VCaP (cell line): ENCODE measurements around the gene CEP131.

Experiments used
- H3K27ac ChIP-seq: fragments of 450-650 bp; 2 replicates; pipeline ENCODE4 v1.5.1; 2017
- TF ChIP-seq, protein P1 (sequence below): fragments of 450-650 bp; conservative IDR thresholded peaks from 2 replicates; pipeline ENCODE4 v1.5.1; 2017; ENCODE audit warnings: mild to moderate bottlenecking, moderate library complexity

Gene CEP131

DNA sequence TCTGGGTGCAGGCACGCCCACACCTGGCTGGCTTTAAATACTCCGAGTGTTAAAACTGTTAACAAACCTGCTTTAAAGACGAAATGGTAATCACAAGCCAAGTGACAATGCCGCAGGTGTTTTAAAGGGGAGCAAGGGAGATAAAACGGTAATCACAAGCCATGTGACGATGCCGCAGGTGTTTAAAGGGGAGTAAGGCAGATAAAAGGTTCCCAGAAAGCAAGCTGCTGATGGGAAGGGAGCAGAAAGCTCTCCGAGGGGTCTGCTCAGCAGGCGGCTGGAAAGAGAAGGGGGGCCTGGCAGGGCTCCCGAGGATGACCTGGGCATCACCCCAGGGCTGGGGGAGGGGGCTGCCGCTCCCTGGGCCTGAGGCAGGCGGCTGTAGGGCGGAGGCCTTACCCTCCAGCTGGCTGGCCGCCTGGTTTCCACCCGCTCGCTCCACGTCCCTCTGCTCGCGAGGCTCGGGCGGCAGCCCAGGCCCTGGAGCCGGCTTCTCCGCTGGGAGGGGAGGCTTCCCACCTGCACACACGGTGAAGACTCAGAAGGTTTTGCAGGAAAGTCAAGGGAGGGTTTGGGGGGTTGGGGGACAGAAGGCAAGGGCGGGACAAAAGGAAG is 28.4 kb upstream of the CEP131 start:
- TF ChIP-seq, protein P1, sequence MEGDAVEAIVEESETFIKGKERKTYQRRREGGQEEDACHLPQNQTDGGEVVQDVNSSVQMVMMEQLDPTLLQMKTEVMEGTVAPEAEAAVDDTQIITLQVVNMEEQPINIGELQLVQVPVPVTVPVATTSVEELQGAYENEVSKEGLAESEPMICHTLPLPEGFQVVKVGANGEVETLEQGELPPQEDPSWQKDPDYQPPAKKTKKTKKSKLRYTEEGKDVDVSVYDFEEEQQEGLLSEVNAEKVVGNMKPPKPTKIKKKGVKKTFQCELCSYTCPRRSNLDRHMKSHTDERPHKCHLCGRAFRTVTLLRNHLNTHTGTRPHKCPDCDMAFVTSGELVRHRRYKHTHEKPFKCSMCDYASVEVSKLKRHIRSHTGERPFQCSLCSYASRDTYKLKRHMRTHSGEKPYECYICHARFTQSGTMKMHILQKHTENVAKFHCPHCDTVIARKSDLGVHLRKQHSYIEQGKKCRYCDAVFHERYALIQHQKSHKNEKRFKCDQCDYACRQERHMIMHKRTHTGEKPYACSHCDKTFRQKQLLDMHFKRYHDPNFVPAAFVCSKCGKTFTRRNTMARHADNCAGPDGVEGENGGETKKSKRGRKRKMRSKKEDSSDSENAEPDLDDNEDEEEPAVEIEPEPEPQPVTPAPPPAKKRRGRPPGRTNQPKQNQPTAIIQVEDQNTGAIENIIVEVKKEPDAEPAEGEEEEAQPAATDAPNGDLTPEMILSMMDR, result no peak
- H3K27ac ChIP-seq, result peak overlapping the region; percentile 66

DNA sequence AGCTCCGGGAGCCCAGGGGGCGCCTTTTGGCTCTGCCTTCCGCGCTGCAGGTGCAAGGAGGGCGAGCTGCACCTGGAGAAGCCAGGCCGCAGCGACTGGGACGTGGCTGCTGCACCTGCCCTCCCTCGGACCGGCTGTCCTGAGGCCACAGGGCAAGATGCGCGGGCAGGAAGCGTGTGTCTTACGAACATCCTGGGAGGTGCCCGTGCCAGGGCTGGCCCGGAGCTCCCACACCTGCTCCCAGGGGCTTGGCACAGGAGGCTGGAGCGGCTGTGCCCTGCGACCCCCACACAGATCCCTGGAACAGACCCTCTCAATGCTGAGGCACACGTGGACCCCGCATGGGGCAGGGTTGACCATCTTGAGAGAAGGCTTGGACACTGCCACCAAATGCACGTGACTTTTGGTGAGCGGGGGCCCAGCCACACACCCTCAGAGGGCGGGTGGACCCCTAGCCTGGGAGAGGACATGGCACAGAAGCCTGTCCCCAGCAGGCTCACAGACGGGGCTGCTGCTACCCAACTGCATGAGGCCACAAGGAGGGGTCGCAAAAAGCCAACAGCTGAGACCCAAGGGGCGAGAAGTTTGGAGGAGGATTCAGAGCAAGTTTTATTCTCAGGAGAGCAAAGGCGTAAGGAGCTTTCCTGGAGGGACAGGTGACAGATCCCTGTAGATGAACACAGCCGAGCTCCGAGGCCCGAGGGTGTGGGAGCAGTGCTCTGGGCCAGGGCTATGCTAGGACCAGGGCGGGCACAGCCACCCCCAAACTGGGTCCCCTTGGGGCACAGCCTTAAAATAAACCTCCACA is 27.7 kb upstream of the CEP131 start:
- TF ChIP-seq, protein P1, result no peak
- peak overlapping the region; percentile 66 for H3K27ac ChIP-seq

DNA sequence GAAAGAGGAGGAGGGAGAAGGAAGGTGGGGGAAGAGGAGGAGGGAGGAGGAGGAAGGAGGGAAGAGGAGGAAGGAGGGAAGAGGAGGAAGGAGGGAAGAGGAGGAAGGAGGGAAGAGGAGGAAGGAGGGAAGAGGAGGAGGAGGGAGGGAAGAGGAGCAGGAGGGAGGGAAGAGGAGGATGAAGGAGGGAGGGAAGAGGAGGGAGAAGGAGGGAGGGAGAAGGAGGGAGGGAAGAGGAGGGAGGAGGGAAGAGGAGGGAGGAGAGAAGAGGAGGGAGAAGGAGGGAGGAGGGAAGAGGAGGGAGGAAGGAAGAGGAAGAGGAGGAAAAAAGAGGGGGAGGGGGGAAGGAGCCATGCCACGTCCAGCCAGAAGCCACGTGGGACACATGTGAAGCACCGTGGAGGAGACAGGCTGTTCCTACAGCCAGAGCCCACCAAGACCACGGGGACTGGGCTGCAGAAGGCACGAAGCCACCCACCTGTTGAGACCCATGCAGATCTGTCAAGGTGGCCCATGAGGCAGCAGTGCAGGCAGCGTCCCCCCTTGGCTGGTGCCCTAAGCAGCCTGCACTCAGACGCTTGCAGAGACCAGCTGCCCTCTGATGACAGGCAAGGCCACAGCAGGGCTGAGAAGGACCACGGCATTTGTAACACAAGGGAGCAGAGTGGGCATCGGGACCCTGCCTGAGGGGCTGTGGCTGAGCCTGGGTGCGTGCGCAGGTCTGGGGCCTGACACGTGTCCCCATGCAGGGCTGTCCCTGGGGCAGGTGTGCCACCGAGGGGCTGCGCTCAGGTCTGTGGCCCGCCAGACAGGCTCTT is 26.7 kb upstream of the CEP131 start:
- TF ChIP-seq, protein P1, result no peak

DNA sequence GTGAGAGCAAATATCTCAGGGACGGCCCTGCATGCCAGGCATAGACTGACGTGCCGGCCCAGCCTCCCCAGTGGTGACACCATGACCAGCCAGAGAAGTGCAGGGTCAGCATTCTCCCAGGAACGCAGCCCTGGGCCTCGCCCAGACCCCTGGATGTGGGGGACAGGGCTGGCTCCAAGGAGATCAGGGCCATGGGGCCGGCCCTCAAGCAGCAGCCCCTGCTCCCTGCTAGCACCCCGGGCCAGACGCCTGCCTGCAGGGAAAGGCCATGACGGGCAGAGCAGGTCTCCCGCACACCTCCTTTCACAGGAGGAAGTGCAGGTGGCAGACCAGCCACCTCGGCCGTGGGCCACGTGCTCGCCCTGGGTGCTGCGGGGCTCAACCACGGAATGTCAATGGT is 25.9 kb upstream of the CEP131 start:
- no peak overlapping the region for H3K27ac ChIP-seq
- TF ChIP-seq, protein P1, result no peak

More for the DNA sequence above, 26.7 kb upstream of the CEP131 start:
- no peak overlapping the region for H3K27ac ChIP-seq

DNA sequence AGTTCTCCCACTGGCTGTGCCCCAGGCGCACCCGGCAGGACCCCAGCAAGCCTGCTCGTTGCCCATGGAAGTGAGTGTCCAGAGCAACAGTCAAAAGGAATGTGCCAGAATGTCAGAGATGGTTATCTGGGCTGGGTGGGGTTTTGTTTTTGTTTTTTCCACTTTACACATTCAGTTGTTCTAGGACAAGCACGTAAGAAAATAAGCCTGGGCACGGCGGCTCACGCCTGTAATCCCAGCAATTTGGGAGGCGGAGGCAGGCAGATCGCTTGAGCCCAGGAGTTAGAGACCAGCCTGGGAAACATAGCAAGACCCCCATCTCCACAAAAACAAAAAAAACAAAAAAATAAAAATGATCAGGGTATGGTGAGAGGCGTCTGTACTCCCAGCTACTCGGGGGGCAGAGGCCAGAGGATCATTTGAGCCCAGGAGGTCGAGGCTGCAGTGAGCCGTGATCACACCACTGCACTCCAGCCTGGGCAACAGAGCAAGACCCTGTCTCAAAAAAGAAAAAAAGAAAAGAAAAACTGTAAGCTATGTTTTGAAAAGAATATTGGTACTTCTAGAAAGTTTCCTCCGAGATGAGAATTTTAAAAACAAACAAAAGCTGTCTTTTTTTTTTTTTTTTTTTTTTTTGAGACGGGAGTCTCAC is 24.7 kb upstream of the CEP131 start:
- TF ChIP-seq, protein P1, result no peak

DNA sequence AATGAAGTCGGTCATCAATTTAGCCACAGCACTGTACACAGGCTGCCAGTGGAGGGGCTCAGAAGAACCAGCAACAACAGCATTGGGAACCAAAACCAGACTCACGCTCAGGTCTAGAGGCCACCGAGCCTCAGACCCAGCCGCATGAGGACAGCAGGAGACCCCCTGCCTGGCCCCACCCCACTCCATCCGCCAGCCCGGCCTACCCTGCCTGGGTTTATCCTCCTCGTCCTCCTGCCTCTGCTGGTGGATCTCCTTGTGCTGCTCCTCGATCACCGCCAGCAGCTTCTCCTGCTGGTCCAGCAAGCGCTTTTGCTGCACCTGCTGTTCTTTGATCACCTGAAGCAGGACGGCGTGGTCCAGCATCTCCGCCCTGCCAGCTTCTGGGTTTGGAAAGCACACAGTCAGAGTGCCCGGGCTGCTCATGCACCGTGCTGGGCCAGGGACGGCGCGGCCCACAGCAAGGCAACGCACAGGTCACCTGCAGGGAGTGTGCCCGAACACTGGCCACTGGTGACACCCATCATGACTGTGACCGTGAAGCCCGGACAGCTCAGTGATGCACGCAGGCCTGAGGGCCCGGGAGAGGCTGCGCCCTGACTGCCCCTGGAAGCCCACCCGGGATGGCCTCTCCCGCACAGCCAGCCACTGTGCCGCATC is 24.0 kb upstream of the CEP131 start:
- TF ChIP-seq, protein P1, result no peak
- no peak overlapping the region for H3K27ac ChIP-seq

More for the DNA sequence above, 24.7 kb upstream of the CEP131 start:
- H3K27ac ChIP-seq, result no peak overlapping the region
